Activated CD4-positive, alpha-beta T cell treated with anti-CD3 and anti-CD28 coated beads, Interleukin-2, amount 50 U/mL, for 4 hours (primary cell): ENCODE measurements around the gene OSM.
A peak's percentile ranks its signal among the peaks of the same experiment; 100 is the strongest.

Experiments
- DNase-seq, 2 experiments: peaks; one replicate each; pipeline ENCODE4 v3.0.0-alpha.2; 2020

Gene OSM

DNA sequence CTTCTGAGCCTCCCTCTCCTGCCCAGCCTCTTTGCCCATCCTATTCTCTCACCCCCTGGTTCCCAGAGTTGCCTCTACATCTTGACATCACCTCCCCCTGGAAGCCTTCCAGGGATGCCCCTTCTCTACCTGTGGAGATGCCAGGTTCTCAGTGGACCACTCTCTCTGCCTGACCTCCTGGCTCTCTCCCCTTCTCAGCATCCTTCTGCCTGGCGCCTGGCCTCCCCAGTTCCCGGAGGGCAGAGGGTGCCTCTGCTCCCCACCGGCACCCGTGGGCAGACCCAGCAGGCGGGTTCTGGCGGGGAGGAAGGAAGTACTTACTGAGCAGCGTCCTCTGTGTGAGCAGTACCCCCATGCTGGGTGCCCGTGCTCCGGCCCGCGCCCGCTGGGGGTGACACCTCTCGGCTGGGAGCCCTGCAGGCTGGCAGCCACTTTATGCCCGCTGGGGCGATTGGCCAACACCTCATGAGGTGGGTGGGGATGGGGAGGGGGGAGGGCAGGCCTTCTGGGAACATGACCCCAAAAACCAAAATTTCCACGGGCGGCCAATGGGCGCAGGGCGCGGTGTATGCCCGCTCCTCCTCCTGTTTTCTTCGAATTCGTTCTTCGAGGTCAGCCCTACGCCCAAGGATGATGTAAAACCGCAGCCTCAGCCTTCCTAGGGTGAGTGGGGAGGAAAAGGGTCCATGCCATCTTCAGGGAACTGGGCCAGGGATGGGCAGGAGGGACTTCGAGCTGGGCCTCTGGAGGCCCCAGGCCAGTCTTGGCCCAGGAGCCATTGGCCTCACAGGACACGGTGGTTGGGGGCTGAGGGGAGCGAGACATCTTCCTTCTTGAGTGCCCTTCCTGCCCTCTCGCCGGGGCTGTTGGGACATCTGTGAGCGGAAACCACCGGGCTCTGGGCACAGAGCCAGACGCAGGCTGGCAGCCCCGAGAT is at the start of gene OSM:
OSM (minus strand) TSS at position 407 of the 937 bp plus-strand sequence; CDS start at position 355, 52 bp downstream.
- peak in 1 of 2 experiments; percentile 50 for DNase-seq

DNA sequence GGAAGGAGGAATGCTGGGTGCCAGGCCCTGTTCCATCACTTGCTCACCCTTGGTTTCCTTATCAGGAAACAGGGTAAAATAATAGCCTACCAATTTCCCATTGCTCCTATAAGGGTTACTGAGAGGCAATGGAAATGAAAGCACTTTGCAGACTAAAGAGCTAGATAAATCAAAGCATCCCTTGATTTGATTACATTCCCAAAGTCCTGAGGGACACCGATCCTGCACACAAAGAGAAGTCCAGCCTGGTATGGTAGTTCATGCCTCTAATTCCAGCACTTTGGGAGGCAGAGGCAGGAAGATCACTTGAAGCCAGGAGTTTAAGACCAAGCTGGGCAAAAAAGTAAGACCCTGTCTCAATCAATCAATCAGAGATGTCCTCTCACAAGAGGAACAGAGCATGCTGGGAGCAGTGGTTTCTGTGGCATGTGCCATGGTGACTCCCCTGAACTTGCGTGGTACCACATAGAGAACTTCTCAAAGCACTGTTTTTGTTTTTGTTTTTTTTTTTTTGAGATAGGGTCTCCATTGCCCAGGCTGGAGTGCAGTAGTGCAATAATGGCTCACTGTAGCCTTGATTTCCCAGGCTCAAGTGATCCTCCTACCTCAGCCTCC is 49.4 kb upstream of the OSM start:
- DNase-seq = no peak

DNA sequence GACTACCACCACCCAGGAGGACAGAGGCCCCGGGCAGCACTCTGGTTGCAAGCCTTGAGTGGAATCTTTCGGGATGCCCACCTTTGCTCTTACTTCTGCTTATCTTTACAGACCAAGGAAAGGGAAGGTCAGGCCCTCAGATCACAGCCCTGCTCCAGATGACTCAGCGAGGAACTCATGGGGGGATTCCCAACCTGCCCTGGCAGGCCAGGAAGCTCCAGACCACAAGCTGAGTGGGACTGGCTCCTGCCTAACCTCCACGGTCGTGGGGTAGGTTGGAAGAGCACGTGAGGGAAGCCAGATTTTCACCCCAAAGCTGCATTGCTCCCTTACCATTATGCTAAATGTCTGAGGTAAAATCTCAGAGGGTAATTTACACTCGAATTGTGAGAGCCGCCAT is 48.3 kb upstream of the OSM start:
- peak; percentile 28 to 45 for DNase-seq

DNA sequence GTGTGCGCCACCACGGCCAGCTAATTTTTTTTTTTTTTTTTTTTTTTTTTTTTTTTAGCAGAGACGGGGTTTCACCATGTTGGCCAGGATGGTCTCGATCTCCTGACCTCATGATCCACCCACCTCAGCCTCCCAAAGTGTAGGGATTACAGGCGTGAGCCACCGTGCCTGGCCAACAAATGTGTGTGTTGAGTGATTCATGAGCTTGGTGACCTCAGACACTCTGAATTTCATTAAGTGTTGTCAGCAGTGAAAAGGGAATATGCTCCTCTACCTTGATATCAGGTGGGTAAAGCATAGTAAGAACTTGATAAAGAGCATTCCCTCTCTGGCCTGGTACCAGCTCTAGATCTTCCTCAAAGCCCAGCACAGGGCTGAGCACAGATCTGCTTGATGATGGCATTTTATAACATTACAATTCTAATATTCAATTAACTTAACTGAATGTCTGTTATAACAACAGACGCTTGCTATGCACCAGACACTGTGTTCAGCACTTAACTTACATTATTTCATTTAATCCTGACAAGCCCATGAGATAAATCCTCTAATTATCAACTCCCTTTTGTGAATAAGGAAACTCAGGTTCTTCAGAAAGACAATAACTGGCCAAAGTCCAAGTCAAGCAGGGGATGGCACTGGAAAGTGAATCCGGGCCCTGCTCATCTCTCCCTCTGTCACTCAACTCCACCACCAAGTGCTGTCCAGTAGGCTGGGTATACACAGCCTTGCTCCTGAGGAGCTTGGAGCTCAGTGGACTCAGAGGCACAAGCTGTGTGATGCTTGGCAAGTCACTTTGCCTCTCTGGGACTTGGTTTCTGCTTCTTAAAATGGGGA is 47.1 kb upstream of the OSM start:
- DNase-seq = no peak

DNA sequence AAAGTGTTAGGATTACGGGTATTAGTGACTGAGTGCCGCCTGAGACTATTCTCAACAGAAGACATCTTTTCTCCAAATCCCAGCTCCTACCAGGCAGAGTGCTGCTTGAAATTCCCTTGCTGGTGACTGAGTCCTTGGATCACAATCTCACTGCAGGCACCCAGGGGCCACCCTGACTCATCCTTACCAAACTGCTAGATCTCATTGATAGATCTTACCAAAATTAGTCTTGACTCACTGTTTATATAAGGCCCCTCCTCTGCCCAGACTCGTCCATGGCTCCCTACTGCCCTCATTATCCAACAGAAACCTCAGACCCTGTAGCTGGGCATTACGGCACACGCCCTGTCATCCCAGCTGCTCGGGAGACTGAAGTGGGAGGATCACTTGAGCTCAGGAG is 45.4 kb upstream of the OSM start:
- no peak for DNase-seq

DNA sequence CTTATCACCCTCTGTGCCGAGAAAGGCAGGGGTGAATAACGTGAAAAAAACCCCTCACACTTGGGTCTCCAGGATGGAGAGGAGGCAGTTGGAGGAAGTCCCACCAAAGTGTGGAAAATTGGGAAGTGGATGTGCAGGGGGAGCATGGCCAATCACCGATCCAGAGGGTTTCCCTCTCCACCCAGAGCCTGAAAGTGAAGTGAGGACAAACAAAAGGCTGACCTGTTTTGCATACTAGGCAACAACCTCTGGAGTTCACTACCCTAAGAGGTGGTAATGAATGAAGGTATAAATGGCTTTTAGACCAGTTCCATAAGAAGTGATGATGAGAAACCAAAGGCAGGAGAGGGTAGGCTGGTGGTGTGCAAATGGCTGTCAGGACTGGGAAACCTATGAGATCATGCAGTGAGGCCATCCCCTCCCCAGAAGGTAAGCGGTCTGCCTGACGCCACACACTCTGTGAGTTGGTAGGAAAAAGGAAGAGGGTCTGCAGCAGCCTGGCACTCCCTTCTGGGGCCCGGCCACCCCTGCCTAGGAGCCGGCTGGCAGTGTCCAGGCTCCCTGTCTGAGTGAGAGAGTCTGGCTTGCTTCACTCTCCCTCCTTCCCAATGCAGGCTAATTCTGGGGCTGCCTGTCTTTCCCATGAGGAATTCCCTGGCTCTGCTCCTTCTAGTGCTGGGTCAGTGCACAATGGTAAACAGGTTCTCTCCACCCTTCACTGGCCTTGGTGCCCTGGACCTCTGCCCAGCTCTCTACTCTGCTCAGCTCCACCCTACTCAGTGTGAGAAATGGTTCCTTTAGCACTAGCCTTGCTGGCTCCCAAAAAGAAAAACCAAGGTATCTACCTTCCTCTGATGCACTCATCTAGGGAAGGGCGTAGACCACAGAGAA is 44.5 kb upstream of the OSM start:
- no peak for DNase-seq

DNA sequence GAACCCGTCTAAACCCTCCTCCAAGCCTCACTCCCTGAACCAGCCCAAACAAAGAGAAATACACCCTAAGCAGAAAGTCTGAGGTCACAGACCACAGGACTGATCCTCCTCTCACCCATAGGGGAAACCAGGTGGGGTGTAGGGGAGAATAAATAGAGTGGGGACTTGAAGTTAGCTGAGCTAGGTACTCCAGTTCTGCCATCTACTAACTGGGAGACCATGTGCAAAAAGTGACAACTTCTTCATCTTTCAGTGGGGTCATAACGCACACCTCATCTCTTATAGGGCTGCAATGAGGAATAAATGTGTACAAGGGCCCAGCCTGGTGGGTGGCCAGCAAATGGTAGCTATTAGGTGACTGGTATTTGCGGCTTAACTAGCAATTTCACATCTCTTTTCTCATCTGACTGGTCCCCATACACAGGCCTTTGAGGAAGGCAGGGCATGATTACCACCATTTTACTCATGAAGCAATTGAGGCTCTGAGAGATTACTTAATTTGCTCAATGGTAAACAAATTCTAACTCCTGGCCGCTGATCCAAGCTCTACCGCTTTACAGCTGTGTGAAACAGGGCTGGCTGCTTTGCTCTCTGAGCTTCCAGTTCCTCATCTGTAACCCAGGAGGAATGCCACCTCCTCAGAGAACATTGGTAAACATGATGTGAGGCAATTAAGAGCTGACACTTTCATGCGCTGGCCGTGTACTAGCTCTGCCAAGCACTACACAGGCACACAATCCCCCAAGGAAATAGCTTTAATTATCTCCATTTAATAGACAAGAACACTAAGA is 43.5 kb upstream of the OSM start:
- DNase-seq = no peak

DNA sequence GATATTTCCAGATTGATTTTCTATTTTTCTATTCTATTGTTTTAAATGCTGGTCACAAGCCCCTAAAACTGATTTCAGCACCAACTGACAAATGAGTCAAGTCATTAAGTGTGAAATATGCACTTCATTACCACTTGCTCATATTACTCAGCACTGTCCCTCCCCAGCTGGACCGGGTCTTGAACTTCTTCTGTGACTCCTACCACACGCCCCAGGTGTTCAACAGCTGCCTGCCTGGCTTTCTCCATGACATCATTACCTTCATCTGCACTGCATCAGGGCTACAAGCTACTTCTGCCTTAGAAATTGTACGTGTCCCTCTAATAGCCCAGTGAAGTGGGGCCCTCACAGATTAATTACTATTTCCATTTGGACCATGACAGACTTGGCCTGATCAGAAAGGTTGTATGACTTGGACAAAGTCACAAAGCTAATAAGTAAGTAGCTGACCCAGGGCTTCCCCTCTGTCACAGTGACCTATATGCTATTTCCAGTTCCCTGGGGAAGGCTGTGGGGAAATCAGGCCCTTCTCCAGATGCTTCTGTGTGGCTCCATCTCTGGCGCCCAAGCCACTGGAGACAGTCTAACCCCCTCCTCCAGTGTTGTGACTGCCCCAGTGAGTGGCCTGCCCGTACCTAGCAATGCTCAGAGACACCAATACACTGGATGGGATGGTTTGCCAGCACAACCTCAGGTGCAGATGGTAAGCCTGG is 42.0 kb upstream of the OSM start:
- peak in 1 of 2 experiments; percentile 37 for DNase-seq

DNA sequence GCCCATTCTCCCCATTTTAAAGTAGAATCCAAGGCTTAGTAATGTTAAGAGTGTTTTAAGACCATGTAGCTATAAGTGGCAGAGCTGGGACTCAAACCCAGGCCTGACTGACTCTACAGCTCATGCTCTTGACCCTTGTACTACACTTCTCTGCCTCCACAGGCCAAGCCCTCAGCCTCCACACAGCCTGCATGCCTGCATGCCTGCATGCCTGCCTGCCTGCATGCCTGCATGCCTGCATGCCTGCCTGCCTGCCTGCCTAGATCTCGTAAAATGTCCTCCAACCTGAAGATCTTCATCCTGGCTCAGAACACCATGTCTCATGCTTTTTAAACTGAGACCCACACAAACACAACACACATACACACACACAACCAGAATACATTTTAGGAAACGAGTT is 41.4 kb upstream of the OSM start:
- no peak for DNase-seq

DNA sequence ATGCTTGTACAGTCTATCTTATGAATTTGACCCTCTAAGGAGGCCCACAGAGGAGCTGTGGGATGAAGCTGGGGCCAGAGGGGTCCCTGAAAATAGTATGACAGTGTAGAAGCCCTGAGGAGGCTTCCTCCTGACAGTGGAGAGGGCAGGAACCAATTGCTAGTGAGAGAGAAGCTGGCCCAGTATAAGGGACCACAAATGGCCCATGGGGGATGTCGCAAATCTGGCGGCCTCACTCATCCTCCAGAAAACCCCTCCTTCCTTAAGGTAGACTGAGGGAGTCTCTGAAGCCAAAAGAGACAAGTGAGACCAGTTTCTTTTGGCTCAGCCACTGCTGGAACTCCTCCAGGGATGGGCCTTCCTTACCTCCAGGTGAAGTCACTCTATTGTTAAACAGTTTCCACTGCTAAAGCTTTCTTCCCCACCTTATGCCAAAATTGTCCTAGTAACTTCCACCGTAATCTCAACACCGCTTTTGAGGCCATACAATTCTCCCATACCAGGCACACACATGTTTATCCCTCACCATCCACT is 40.5 kb upstream of the OSM start:
- DNase-seq = no peak

DNA sequence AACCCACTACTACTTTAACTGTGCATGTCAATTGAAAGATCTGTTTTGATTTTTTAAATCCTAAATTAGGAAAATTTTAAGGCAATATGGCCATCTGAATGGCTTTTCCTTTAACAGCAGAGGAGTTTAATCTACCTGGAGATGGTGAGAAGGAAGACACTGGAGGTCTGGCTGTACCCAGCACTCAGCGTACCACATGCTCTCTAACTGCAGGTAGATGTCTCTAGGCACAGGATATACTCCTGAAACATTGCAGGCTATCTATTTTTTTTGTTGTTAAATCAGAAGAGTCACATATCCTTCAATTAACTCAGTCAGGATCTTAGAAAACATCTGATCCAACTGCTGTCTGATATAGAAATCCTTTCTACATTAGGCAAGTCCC is 40.0 kb upstream of the OSM start:
- DNase-seq = no peak

DNA sequence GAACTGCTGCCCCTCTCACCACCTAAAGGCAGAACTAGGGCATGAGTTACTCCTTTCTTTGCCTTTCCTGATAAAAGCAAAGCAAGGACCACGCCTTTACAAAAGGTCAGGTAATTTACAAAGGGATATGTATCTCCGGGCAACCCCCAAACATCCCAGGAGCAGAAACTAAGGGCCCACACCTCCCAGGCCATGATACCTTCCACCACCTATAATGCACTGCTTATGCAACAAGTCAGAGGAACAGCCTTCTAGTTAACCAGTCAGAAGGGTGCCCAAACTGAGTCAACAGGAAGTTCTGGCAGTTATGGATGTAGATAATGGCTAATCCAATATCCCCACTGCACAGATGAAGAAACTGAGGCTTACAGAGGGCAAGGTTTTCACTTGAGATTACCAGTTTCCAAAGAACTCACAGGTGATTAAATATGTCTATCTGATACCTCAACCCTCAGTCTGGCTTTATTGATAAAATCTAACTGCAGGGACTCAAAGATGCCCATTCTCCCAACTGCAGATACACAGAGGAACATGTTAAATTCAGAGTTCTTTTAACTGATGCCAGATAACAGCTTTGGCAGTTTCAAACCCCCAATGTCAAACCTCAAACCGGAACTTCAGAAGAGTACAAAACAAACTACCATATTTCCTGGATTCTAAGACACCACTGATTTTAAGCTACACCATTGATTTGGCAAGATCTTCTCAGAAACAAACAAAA is 39.4 kb upstream of the OSM start:
- no peak for DNase-seq

DNA sequence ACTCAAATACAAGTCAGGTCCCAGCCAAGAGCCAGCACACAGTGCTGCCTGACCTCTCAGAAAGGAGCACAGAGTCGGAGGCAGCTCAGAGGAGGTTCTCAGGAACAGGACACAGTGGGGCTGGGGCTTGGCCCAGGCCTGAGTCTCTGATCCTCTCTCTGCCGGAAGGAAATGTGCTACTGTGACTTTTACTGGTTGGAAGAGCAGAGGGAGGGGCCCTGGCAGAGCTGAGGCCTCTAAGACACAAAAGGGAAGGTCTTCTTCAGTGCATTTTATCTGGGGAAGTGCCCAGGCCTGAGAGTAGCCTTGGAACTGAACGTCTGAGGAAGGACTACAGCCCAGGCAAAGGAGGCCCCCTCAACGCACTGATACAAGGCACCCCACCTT is 38.9 kb upstream of the OSM start:
- no peak for DNase-seq

DNA sequence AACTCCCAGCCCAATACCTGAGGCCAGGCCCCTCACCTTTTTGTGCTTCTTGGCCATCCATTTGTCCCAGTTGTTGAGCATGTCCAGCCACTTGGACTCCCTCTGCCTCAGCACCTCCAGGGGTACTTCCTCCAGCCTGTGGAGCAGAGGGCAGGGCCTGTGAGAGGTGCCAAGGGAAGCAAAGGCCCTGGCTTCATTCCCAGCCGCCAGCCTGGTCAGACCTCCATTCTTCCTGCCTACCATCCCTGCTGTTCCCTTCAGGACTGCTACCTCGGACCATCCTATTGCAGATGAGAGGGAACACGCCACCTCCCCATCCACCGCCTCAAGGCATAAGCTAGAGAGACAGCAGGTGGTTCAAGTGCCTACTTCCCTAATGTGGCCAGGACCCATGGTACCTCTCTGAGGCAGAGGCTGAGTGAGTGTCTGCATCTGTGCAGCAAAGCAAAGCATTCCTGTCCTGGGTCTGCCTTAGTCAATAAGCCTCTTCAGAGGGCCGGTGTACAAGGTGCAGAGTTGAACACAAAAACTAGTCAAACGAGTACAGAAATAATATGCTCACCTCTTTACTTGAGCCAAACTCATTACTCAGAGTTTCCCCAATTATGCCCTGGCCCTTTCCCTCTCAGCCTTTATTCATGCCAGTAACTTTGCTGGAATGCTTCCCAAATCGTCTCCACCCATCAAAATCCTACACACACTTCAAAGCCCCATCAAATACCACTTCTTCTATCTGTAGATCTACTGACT is 38.0 kb upstream of the OSM start:
- DNase-seq = no peak

DNA sequence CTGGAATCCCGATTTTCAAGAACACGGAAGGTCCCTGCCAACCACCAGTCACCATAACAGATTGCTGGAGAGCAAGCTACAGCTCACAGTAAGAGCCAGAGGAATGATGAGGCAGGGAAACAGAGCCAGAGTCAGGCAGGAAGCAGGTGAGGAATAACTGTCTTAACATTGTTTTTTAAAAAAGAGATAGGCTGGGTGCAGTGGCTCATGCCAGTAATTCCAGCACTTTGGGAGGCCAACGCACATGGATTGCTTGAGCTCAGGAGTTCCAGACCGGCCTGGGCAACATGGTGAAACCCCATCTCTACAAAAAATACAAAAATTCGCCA is 36.1 kb upstream of the OSM start:
- DNase-seq = no peak

DNA sequence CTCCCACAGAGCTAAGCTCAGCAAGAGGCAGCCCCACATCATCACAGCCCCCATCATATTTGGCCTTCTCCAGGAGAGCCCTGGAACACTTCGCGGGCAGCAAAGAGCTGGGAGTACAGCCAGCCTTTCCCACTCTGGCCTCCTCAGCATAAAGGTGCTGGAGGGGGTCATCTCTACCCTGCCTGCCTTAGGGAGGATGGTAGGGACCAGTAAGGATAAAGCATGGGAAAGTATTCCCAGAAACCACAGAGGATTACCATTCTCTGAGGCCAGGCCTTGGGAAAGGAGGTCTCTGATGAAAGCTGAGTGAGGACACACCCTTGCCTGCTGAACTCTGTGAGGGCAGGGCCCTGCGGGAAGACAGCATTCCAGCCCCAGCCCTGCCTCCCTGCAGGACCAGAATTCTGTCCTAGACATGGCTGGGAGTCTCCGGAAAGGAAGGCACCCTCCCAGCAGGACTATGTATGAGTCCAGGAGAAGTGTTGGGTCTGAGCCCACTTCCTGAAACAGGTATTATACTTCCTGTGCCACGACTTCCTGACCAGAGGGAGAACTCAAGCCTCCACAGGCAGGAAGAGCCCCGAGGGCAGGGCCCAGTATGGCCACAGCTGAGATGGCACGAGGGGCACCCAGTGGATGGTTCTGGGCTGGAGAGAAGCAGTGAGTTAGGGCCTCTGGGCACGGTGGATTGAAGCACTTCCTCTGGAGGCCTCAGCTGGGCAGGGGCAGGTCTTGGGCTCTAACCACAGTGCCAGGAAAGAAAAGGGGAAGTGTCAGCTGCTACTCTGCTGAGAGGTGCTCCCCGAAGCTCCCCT is 35.6 kb upstream of the OSM start:
- no peak for DNase-seq

DNA sequence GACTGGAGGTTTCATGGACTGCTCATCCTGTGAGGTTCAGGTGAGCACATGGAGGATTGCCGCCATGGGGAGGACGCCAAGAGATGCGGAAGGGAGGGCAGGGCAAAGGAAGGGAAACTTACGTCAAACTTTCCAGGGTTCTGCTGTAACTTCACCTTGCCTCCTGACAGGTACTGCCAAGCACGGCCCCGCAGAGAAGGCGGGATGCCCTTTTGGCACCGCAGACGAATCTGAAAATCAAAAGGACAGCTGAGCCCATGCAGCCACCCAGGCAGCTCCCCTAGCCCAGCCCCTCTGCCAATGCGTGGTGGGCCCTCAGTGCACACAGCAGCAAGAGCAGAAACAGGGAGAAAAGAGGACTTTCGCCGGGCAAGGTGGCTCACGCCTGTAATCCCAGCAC is 32.7 kb upstream of the OSM start:
- no peak for DNase-seq

DNA sequence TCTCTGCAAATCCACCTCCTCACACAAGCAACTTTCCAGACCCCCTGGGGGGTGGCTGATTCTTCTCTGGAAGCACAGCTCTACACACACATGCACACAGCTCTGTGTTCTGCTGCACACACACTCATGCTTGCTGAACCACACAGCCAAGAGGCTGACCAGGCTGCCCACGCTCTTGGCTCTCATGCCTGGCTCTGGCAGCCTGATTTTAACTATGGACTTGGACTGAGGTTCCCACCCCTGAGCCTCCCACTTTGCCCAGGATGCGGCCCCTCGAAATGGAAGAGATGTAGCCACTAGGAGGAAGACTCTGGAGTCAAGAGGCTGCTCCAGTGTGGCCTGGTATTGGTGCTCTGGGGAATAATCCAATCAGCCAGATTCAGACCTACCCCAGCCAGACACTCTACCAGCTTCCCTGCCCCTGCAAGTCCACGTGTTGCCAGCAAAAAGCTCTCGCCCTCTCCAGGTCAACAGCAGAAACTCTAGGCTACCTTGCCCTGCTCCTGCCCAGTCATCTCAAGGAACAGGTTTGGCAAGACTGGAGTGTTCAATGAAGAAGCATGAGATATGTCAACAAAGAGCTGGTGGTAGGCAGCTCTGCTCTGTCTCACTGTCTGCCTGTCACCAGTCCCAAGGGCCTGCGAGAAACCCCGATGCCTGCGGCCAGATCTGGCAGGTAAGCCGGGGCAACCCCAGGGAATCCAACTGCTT is 31.5 kb upstream of the OSM start:
- DNase-seq = no peak
